DND-41 (cell line): ENCODE data around the gene RHOF.

Experiments used
- ATAC-seq: fragments of 200-7000 bp; cut with Tn5 transposase; 3 replicates; pipeline ENCODE4 v1.9.1; 2021; ENCODE audit warnings: low read depth; ENCODE audit not compliant: insufficient read depth
- DNase-seq: peaks from one replicate; pipeline ENCODE4 v3.0.0-alpha.2; 2020
- H2AFZ ChIP-seq: 2 replicates; pipeline ENCODE4 v1.6.0; 2012; ENCODE audit warnings: low read depth, low read length
- H3K27ac ChIP-seq: 2 replicates; pipeline ENCODE4 v1.5.1; 2012; ENCODE audit warnings: low read length, inconsistent platforms
- H3K27me3 ChIP-seq: fragments of 200-600 bp; sonication (generic); 2 replicates; pipeline ENCODE4 v1.6.0; 2012; ENCODE audit warnings: low read length, mild to moderate bottlenecking, inconsistent platforms; ENCODE audit not compliant: insufficient read depth, poor library complexity
- H3K36me3 ChIP-seq: 2 replicates; pipeline ENCODE4 v1.5.1; 2012; ENCODE audit warnings: low read length, inconsistent platforms; ENCODE audit not compliant: insufficient read depth
- H3K4me1 ChIP-seq: 2 replicates; pipeline ENCODE4 v1.5.1; 2012; ENCODE audit warnings: mild to moderate bottlenecking, low read length; ENCODE audit not compliant: insufficient read depth
- H3K4me2 ChIP-seq: 2 replicates; pipeline ENCODE4 v1.6.0; 2012; ENCODE audit warnings: mild to moderate bottlenecking, moderate library complexity, low read length, inconsistent platforms; ENCODE audit not compliant: insufficient read depth
- H3K4me3 ChIP-seq, 2 experiments: fragments of 200-600 bp in 1 of 2; shearing (Covaris generic) in 1 of 2; 2 replicates each; pipeline ENCODE4 v1.5.1; 2012 to 2016; ENCODE audit warnings: inconsistent platforms in 2 of 2, low read length in 2 of 2, mild to moderate bottlenecking in 2 of 2, low read depth in 1 of 2, moderate library complexity in 1 of 2
- H3K79me2 ChIP-seq: 2 replicates; pipeline ENCODE4 v1.6.0; 2012; ENCODE audit warnings: low read length, inconsistent platforms; ENCODE audit not compliant: insufficient read depth
- H3K9ac ChIP-seq: 2 replicates; pipeline ENCODE4 v1.6.0; 2012; ENCODE audit warnings: low read depth, mild to moderate bottlenecking, inconsistent platforms, low read length, moderate library complexity
- H3K9me3 ChIP-seq: 2 replicates; pipeline ENCODE4 v1.5.1; 2012; ENCODE audit warnings: low read length, moderate library complexity, mild to moderate bottlenecking, inconsistent platforms; ENCODE audit not compliant: insufficient read depth, severe bottlenecking
- H4K20me1 ChIP-seq: 2 replicates; pipeline ENCODE4 v1.6.0; 2012; ENCODE audit warnings: low read length; ENCODE audit not compliant: insufficient read depth
- CTCF ChIP-seq: IDR thresholded peaks from 2 replicates; pipeline ENCODE4 v1.5.1; 2012; ENCODE audit warnings: borderline replicate concordance, low read length, moderate library complexity, mild to moderate bottlenecking; ENCODE audit not compliant: poor library complexity, severe bottlenecking; ENCODE audit errors: extremely low read depth
- EZH2 ChIP-seq: IDR thresholded peaks from 3 replicates; pipeline ENCODE4 v1.6.1; 2012; ENCODE audit warnings: borderline replicate concordance, low read depth, mild to moderate bottlenecking, moderate library complexity, low read length, inconsistent platforms; ENCODE audit not compliant: severe bottlenecking

RHOF gene

GRCh38 chr12:121810833-121811433 is 17.4 kb upstream of the RHOF start:
- Histone ChIP-seq H3K9ac (peak overlapping the region; percentile 50), H3K4me1 (peaks cover 79% of the 10 kb centered on the region), H3K36me3 (peaks cover 89% of the 10 kb centered on the region), H3K4me3 (peak overlapping the region in 1 of 2 experiments; percentile 57; a peak in 3 of 4 replicates), H3K27me3 (no peaks in the 10 kb centered on the region), H2AFZ (no peak overlapping the region), H3K9me3 (no peaks in the 10 kb centered on the region), H4K20me1 (peaks cover 77% of the 10 kb centered on the region), H3K27ac (peak overlapping the region; percentile 86), H3K4me2 (peak overlapping the region; percentile 88), H3K79me2 (peaks cover 97% of the 10 kb centered on the region)
- ATAC-seq, result peak; percentile 18; the same call in 1 of the 3 replicates
- no peak for DNase-seq
- TF ChIP-seq EZH2 (no peak), CTCF (no peak)

GRCh38 chr12:121810234-121810817 is 16.8 kb upstream of the RHOF start:
- Histone ChIP-seq H3K27ac (peak overlapping the region; percentile 86), H3K79me2 (peaks cover 97% of the 10 kb centered on the region), H3K9me3 (no peaks in the 10 kb centered on the region), H3K4me2 (peak overlapping the region; percentile 88), H2AFZ (no peak overlapping the region), H3K4me1 (peaks cover 83% of the 10 kb centered on the region), H3K9ac (peak overlapping the region; percentile 50), H3K36me3 (peaks cover 86% of the 10 kb centered on the region), H3K27me3 (no peaks in the 10 kb centered on the region), H4K20me1 (peaks cover 81% of the 10 kb centered on the region), H3K4me3 (peak overlapping the region in 1 of 2 experiments; percentile 57; a peak in 2 of 4 replicates)
- no peak for TF ChIP-seq EZH2
- TF ChIP-seq CTCF, result no peak
- no peak for DNase-seq
- ATAC-seq, result no peak

GRCh38 chr12:121809712-121810116 is 16.2 kb upstream of the RHOF start:
- Histone ChIP-seq H3K4me3 (no peak overlapping the region), H3K36me3 (peaks cover 80% of the 10 kb centered on the region), H3K9ac (no peak overlapping the region; the same call in 1 of the 2 replicates), H3K4me1 (peaks cover 83% of the 10 kb centered on the region), H4K20me1 (peaks cover 75% of the 10 kb centered on the region), H3K27me3 (no peaks in the 10 kb centered on the region), H3K27ac (no peak overlapping the region), H2AFZ (no peak overlapping the region), H3K79me2 (peaks cover 97% of the 10 kb centered on the region), H3K4me2 (peak overlapping the region; percentile 88), H3K9me3 (no peaks in the 10 kb centered on the region)
- ATAC-seq, result no peak
- DNase-seq, result no peak
- TF ChIP-seq EZH2, result no peak
- TF ChIP-seq CTCF, result no peak
